Neural cell (in vitro differentiated cells): ENCODE measurements around the gene PICALM. TPM values are rescaled to one million over a fixed set of nuclear protein-coding genes. Genes with fewer than 3 reads are reported as not detected.

Experiments used
- H2AFZ ChIP-seq: fragments of 200-600, 300-800 bp; sonication (generic), shearing (Covaris generic); 2 replicates; pipeline ENCODE4 v1.6.0; 2014; ENCODE audit warnings: low read depth, mild to moderate bottlenecking, antibody characterized with exemption, low read length, moderate library complexity
- H3F3A ChIP-seq: fragments of 200-600 bp; shearing (Covaris generic); 2 replicates; pipeline ENCODE4 v1.6.1; 2016; ENCODE audit warnings: mild to moderate bottlenecking, moderate library complexity, mixed read lengths, antibody characterized with exemption, low read length; ENCODE audit not compliant: insufficient read depth, poor library complexity, severe bottlenecking
- H3K27ac ChIP-seq: fragments of 200-600, 300-800 bp; sonication (generic), shearing (Covaris generic); 2 replicates; pipeline ENCODE4 v1.5.1; 2014; ENCODE audit warnings: mild to moderate bottlenecking, low read length, moderate library complexity
- H3K27me3 ChIP-seq: fragments of 300-800, 200-600 bp; sonication (generic), shearing (Covaris generic); 2 replicates; pipeline ENCODE4 v1.6.0; 2014; ENCODE audit warnings: mild to moderate bottlenecking, low read depth, low read length, moderate library complexity; ENCODE audit not compliant: insufficient read depth
- H3K36me3 ChIP-seq: fragments of 300-800, 200-600 bp; sonication (generic), shearing (Covaris generic); 2 replicates; pipeline ENCODE4 v1.5.1; 2014; ENCODE audit warnings: mild to moderate bottlenecking, antibody characterized with exemption, low read length, moderate library complexity; ENCODE audit not compliant: insufficient read depth
- H3K4me2 ChIP-seq: fragments of 300-800, 200-600 bp; sonication (generic), shearing (Covaris generic); 2 replicates; pipeline ENCODE4 v1.6.0; 2014; ENCODE audit warnings: mild to moderate bottlenecking, low read length
- H3K4me3 ChIP-seq: fragments of 300-800, 200-600 bp; sonication (generic), shearing (Covaris generic); 2 replicates; pipeline ENCODE4 v1.5.1; 2014; ENCODE audit warnings: mild to moderate bottlenecking, low read length, moderate library complexity
- H3K79me2 ChIP-seq: fragments of 200-600 bp; shearing (Covaris generic); replicated peaks from 2 replicates; pipeline ENCODE4 v1.6.0; 2014; ENCODE audit warnings: mild to moderate bottlenecking, low read length, moderate library complexity; ENCODE audit not compliant: insufficient read depth
- H3K9ac ChIP-seq: fragments of 300-800, 200-600 bp; sonication (generic), shearing (Covaris generic); 2 replicates; pipeline ENCODE4 v1.6.1; 2016; ENCODE audit warnings: mild to moderate bottlenecking, low read length, mixed read lengths
- H3K9me2 ChIP-seq: fragments of 200-600 bp; shearing (Covaris generic); 2 replicates; pipeline ENCODE4 v1.6.1; 2016; ENCODE audit warnings: mild to moderate bottlenecking, low read length, mixed read lengths; ENCODE audit not compliant: insufficient read depth
- H3K9me3 ChIP-seq: fragments of 200-600, 300-800 bp; sonication (generic), shearing (Covaris generic); 2 replicates; pipeline ENCODE4 v1.6.1; 2016; ENCODE audit warnings: mild to moderate bottlenecking, mixed run types, low read length, moderate library complexity, mixed read lengths
- H4K20me1 ChIP-seq: fragments of 200-600 bp; shearing (Covaris generic); 2 replicates; pipeline ENCODE4 v1.6.1; 2016; ENCODE audit warnings: mild to moderate bottlenecking, mixed run types; ENCODE audit not compliant: insufficient read depth
- CTCF ChIP-seq: fragments of 450-650 bp; IDR thresholded peaks from 2 replicates; pipeline ENCODE4 v1.5.1; 2014; ENCODE audit warnings: antibody characterized with exemption, mild to moderate bottlenecking, moderate library complexity; ENCODE audit not compliant: poor library complexity, severe bottlenecking
- EP300 ChIP-seq: fragments of 450-650 bp; conservative IDR thresholded peaks from 2 replicates; pipeline ENCODE4 v1.6.1; 2014; ENCODE audit warnings: antibody characterized with exemption, mild to moderate bottlenecking, moderate library complexity; ENCODE audit not compliant: poor library complexity, severe bottlenecking
- EZH2 ChIP-seq: fragments of 200-600, 300-800 bp; shearing (Covaris generic), sonication (generic); IDR thresholded peaks from 2 replicates; pipeline ENCODE4 v1.6.1; 2014; ENCODE audit warnings: antibody characterized with exemption, low read length, borderline replicate concordance, mild to moderate bottlenecking; ENCODE audit not compliant: insufficient read depth, poor library complexity, severe bottlenecking
- MXI1 ChIP-seq: fragments of 450-650 bp; conservative IDR thresholded peaks from 2 replicates; pipeline ENCODE4 v1.6.1; 2014; ENCODE audit warnings: antibody characterized with exemption, mild to moderate bottlenecking; ENCODE audit not compliant: poor library complexity, severe bottlenecking
- POLR2AphosphoS5 ChIP-seq: IDR thresholded peaks from 2 replicates; pipeline ENCODE4 v1.6.1; 2012
- RAD21 ChIP-seq: fragments of 450-650 bp; conservative IDR thresholded peaks from 2 replicates; pipeline ENCODE4 v1.6.1; 2014; ENCODE audit warnings: antibody characterized with exemption, mild to moderate bottlenecking, moderate library complexity
- SMC3 ChIP-seq: fragments of 450-650 bp; conservative IDR thresholded peaks from 2 replicates; pipeline ENCODE4 v1.6.1; 2014; ENCODE audit warnings: antibody characterized with exemption, mild to moderate bottlenecking, moderate library complexity; ENCODE audit not compliant: poor library complexity
- TAF1 ChIP-seq: IDR thresholded peaks from 2 replicates; pipeline ENCODE4 v1.6.1; 2012; ENCODE audit warnings: low read depth
- polyA plus RNA-seq: library from polyadenylated mRNA; depleted of rRNA; stranded (reverse); fragments of >200 nt; gene quantifications from 2 replicates; pipeline ENCODE4 v1.2.3, GENCODE V29; 2014

The PICALM gene
- polyA plus RNA-seq, 1 donor from 2014 or later = 161 TPM

DNA sequence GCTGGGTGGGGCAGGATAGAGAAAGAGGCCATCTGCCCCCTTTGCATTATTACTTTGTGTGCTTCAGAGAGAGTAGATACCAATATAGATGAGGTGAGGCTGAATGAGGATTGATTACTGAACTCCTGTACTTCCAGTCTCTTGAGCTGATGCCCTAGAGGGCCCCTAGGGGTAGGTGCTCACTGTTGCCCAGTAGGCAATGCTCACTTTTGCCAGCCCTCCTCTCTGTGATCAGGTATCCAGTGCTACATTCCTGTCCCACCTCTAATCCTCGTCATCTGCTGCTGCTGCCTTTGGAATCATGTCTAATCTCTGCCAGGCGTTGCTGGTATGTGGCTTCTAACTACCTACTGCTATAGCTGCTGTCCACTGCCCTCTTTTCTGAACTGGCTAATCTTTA lies 156.5 kb downstream of the PICALM start:
- Histone ChIP-seq H3K4me2 (no peak overlapping the region), H3K9me2 (no peaks in the 10 kb centered on the region), H3F3A (no peaks in the 10 kb centered on the region), H3K36me3 (no peaks in the 10 kb centered on the region), H3K79me2 (no peaks in the 10 kb centered on the region), H3K27ac (no peak overlapping the region), H4K20me1 (no peaks in the 10 kb centered on the region), H3K9ac (no peak overlapping the region), H3K4me3 (no peak overlapping the region), H2AFZ (no peak overlapping the region), H3K9me3 (no peaks in the 10 kb centered on the region), H3K27me3 (no peaks in the 10 kb centered on the region)
- TF ChIP-seq POLR2AphosphoS5 (no peak), EP300 (no peak), RAD21 (no peak), CTCF (no peak), TAF1 (no peak), EZH2 (no peak), MXI1 (no peak), SMC3 (no peak)

Other genes with a start within 250 kb of the PICALM start
- gene CCDC83, start 213.7 kb downstream of the PICALM start, polyA plus RNA-seq = not detected in 2 replicates
- 39.8 and 40.1 TPM in 2 replicates for gene EED, start 175.7 kb upstream of the PICALM start, polyA plus RNA-seq
- 174 and 180 TPM in 2 replicates for gene HIKESHI, start 233.2 kb upstream of the PICALM start, polyA plus RNA-seq